T1000 (cell line): ENCODE measurements around the gene SENP3.

Experiments
- DNase-seq: peaks from one replicate; lab custom pipeline; 2025; ENCODE audit warnings: mixed read lengths; lab: John Stamatoyannopoulos, UW

The SENP3 gene

DNA sequence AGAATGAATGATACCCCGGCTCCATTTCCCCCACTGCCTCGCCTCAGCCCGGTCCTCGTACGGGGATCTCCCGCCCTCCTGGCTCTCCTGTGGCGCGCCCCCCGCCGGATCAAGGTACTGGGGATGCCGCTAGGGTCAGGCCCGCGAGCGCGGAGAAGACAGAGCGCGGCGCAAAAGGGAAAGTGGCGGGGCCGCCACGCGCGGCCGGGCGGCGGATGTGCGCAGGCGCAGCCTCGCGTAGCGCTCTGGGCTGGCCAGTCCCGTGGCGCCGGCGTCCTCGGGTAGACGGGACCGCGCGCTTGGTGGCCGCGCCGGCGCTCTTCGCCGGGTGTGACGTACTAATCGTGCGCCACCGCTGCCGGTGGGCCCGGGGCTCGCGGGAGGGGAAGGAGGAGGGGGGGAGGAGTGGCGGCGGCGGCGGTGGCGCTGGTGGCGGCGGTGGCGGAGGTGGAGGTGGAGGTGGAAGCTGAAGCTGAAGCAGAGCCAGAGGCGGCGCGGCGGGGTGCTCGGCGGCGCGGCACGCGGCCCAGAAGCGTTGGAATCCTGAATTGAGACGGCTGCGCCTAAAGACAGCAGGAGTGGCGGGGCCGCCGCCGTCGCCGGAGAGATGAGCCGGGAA is at the start of gene SENP3:
TSS of gene SENP3 (plus strand) at position 331 of the 619 bp plus-strand sequence. CDS start 1,158 bp downstream, outside the sequence.
- DNase-seq, result peak; percentile 84

DNA sequence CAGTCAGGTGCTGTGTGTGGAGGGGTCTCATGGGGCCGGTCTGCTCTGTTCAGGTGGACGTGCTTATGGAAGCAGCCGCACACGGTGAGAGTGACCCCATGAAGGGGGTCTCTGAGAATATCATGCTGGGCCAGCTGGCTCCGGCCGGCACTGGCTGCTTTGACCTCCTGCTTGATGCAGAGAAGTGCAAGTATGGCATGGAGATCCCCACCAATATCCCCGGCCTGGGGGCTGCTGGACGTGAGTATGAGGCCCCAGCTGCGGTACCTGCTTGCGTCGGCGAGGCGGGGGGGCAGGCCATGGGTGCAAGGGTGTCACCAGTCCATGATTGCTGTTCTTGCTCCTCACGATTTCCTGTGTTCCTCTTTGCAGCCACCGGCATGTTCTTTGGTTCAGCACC is 49.6 kb upstream of the SENP3 start:
- no peak for DNase-seq

DNA sequence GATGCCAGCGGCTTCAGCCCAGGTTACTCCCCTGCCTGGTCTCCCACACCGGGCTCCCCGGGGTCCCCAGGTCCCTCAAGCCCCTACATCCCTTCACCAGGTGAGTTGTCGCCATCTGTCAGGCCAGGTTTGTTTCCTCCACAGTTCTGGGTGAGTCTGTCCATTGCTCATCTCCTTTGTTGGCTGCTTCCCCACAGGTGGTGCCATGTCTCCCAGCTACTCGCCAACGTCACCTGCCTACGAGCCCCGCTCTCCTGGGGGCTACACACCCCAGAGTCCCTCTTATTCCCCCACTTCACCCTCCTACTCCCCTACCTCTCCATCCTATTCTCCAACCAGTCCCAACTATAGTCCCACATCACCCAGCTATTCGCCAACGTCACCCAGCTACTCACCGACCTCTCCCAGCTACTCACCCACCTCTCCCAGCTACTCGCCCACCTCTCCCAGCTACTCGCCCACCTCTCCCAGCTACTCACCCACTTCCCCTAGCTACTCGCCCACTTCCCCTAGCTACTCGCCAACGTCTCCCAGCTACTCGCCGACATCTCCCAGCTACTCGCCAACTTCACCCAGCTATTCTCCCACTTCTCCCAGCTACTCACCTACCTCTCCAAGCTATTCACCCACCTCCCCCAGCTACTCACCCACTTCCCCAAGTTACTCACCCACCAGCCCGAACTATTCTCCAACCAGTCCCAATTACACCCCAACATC is 48.7 kb upstream of the SENP3 start:
- no peak for DNase-seq

DNA sequence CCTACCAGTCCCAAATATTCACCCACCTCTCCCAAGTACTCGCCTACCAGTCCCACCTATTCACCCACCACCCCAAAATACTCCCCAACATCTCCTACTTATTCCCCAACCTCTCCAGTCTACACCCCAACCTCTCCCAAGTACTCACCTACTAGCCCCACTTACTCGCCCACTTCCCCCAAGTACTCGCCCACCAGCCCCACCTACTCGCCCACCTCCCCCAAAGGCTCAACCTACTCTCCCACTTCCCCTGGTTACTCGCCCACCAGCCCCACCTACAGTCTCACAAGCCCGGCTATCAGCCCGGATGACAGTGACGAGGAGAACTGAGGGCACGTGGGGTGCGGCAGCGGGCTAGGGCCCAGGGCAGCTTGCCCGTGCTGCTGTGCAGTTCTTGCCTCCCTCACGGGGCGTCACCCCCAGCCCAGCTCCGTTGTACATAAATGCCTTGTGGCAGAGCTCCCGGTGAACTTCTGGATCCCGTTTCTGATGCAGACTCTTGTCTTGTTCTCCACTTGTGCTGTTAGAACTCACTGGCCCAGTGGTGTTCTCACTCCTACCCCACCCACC is 47.8 kb upstream of the SENP3 start:
- DNase-seq, result no peak

DNA sequence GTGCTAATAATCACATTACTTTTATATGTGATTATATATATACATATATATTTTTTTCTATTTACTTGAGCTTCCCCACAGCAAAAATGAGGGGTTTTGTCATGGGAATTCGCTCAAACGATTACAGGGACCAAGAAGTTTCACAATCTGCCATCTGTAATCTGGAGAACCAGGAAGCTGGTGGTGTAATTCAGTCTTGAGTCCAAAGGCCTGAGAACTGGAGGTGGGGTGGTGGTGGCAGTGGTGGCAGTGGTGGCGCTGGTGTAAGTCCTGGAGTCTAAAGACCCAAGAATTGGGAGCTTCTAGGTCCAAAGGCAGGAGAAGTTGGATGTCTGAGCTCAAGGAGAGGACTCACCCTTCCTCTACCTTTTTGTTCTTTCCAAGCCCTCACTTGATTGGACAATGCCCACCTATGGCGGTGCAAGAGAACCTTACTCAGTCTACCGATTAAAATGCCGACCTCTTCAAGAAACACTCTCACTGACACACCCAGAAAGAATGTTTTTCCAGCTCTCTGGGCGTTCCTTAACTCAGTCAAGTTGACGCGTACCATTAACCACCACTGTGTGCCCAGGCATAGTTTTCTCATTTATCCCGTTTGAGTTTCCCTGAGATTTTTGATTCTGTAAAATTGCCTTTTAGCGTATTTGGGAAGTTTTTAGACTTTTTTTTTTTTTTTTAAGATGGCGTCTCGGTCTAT is 45.7 kb upstream of the SENP3 start:
- no peak for DNase-seq

DNA sequence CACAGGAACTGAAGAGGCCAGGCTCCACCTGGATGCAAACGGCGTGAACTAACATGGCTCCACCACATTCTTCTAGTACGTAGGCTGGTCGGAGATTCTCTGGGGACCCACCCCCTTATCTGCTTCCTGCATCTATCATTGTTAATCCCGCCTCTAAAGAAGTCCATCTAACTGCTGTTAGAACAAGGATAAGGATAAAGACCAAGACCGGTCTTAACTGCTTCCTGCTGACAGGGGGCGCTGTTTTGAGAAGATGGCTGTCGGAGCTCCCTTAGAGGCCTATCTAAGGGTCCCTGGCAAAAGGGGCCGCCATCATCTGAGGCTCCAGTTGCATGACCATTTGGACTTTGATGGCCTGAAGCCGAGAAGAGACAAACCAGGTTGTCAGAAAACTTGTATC is 38.7 kb upstream of the SENP3 start:
- no peak for DNase-seq

DNA sequence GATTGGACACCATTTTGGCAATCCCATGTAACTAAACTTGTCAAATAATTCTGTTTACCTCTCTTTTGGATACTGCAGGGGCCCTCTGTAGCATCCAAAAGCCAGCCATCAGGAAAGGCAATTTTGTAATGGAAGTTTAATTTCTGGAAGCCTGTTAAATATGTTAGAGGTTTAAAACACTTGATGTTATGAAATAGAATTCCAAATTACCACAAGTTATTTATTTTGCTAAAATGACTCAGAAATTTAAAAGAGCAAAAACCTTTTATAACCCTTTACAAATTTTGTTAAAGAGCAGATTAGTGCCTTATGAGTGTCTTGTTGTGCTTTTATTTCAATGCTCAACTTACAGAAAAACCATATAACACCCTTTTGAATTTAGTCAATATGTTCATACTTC is 32.9 kb upstream of the SENP3 start:
- DNase-seq, result no peak

DNA sequence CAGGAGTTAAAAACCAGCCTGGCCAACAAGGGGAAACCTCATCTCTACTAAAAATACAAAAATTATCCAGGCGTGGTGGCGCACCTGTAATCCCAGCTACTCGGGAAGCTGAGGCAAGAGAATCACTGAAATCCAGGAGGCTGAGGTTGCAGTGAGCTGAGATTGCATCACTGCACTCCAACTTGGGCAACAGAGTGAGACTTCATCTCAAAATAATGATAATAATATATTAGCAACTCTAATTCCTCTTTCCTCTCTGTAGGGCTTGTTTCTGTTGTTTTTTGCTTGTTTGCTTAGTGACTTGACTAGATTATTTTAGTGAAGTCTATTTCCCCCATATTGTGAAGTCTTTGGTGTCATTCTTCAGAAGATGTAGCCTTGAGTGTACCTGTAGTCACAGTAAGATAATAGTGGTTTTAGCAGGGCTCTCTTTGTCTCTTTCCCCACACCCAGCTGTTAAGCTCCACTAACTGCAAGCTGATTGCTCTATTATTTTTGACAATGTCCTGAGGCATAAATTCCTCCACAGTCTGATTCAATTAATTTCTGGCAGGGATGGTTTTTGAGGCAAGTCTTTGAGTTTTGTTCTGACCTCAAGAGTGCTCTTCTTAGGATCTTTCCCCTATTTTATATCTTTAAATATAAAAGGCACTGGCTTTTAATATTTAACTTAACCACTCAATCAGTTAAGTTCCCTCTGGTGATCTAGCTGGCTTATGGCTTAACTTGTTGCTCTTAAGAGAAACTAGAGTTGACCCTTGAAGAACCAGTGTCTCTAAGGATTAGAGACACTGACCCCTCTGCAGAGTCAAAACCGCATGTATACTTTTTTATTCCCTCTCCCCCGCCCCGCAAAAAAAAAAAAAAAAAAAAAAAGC is 31.5 kb upstream of the SENP3 start:
- no peak for DNase-seq

DNA sequence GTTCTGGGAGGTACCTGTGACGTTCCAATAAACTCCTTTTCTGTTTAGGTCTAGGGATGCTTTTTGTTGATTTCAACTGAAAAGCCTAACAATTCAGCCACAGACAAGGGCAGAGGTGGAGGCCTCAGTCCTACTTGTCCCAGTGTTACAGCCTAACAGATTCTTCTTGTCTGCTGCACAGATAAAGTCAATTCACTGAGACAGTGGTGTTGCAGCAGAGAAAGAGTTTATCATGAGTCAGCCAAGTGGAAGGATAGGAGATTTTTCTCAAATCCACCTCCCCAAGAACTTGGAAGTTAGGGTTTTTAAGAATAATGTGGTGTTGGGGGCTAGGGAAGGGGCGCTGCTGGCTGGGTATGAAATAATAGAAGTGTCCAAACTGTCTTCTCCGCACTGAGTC is 23.7 kb upstream of the SENP3 start:
- DNase-seq, result no peak

DNA sequence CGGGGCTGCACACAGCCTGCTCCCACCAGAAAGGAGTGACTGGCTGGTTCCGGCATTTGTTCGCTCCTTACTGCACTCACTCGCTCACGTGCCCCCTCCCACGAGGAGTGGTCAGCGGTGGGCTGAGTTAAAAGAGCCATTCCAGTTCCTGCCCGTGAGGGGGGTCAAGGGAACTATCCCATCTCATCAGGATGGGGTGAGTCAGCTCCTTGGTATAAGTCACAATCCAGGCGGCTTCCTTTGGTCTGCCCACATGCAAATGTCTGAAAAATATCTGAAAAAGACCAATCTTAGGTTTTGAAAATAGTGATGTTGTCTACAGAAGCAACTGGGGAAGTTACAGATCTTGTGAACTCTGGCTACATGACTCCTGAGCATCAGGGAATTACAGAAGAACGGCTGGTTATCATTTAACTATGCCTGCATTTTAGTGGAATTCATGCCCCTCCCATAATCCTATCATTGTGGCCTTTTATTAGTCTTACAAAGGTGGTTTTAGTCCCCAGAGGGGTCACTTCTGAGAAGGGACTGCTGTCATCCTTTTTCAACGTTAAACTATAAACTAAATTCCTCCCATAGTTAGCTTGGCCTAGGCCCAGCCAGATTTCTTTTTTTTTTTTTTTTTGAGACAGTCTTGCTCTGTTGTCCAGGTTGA is 22.7 kb upstream of the SENP3 start:
- peak; percentile 18 for DNase-seq

DNA sequence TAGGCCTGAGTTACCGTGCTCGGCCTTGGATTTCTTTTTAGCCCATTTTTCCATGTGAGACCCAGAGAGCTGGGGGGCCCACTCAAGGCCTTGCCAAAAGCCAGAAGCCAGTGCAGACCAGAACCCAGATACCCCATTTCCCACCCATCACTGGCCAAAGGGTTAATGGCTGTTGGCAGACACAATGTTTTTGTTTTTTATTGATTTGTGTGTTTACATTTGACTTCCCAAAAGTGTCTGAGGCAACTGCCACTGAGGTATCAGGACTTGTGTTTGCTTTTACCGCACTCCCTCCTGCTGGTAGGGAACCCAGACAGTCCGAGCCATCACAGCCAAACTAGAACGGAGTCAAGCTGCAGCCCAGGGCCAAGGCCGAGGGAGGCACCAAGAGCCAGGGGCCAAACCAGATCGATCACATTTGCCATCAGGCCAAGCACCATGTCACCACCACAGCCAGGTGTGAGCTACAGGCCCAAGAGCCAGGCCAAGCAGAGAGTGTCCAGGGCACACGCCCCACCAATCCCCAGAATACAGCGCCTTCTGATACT is 20.6 kb upstream of the SENP3 start:
- no peak for DNase-seq

DNA sequence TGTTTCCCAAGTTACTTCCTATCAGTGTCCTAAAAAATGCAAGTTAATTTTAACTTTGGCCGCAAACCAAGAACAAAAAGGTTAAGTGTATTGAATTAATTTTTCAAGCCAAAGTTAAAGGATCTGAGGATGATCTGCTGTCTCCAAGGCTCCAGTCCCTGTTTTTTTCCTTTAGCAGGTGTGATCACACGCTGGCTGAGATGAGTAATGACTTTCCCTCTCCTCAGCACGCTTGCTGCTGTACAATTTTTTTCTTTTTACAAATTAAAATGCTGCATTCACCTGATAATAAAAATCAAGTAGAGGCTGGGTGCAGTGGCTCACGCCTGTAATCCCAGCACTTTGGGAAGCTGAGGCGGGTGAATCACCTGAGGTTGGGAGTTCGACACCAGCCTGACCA is 16.8 kb upstream of the SENP3 start:
- DNase-seq, result no peak

DNA sequence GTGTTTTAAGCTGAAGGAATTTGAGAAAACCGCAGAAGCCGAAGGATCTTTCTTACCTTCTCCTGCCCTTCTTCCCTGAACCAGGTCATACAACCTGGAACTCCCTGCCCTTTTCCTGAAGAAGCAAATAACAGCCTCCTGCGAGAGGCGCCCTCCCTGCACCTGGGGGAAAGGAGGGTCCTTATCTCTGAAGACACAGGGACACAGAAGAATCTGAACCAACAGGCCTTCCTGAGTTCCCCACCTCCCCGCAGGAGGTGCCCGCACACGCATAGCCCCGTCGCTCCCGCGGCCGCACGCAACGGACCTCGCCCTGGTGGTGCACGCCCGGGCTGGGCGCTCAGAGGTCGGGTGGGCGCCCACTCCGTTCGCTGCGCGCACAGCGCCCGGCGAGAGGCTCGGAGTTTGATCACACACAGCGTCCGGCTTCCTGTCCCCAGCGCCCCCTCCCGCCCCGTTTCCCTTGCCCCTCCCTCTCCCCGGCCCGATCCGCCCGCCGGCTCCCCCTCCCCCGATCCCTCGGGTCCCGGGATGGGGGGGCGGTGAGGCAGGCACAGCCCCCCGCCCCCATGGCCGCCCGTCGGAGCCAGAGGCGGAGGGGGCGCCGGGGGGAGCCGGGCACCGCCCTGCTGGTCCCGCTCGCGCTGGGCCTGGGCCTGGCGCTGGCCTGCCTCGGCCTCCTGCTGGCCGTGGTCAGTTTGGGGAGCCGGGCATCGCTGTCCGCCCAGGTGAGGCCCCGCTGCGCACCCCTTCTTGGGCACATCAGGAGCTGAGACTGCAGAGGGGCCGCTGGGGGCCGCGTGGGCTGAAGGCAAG is 12.9 kb upstream of the SENP3 start, which contains the start of gene TNFSF12:
TSS of gene TNFSF12 (plus strand) at position 474 of the 816 bp plus-strand sequence. CDS start at position 570, 96 bp downstream.
- peak; percentile 12 for DNase-seq

DNA sequence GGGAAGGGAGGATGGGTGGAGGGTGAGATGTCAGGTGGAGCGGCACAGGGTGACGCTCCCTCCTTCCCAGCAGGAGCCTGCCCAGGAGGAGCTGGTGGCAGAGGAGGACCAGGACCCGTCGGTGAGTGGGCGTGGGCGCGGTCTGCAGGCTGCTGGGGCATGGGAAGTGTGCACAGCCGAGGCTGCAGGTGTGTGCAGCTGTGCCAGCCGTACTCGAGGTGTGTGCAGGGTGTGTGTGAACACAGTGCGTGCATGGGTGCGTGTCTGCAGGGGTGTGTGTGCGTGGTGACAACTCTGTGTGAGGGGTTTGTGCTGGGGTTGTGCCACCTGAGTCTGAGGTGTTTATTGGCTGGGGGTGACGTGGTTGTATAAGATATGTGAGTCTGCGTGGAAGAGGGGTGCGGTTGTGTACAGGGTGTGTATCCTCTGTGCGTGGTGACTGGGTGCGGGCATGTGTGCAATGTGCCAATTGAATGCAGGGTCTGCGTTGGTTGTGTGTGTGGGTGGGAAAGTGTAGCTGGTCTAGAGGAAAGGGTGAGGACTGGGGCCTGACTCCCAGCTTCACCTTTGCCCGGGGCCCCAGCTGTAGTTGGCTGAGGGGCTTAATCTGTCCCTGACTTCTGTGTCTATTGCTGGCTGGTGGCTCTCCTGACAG is 12.2 kb upstream of the SENP3 start:
- DNase-seq, result no peak

DNA sequence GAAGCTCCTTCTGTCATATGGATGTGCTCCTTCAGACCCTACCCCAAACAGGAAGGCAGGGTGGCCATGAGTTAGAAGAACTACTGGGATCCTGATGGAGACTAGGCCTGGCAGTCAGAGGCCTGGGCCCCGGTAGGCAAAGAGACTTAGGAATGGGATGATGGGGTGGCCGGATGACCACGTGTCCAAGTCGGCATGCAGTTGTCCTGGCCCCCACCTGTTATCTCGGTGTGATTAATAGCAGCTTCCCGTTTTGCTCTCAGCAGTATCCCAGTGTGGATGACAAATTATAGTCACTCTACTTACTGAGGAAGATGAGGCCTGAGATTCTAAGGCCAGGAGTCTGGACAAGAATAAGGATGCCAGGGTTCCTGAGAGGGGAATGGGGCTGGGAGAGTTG is 11.4 kb upstream of the SENP3 start:
- DNase-seq, result no peak

DNA sequence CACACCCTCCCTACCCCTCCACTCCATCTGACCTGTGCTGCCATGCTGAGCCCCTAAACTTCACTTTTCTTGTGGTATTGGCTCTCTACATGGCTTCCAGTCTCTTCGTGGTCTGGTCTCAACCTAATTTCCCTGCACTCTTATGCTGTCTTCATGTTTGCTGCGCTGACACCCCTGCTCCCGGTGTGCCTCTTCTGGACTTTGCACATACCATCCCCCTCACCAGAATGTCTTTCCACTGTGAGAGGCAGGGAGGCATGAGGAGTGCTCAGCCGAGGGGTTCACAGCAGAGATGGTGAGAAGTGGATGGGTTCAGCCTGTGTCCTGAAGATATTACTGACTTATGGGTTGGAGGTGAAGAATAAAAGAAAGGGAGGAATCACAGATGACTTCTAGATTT is 10.3 kb upstream of the SENP3 start:
- DNase-seq, result no peak

DNA sequence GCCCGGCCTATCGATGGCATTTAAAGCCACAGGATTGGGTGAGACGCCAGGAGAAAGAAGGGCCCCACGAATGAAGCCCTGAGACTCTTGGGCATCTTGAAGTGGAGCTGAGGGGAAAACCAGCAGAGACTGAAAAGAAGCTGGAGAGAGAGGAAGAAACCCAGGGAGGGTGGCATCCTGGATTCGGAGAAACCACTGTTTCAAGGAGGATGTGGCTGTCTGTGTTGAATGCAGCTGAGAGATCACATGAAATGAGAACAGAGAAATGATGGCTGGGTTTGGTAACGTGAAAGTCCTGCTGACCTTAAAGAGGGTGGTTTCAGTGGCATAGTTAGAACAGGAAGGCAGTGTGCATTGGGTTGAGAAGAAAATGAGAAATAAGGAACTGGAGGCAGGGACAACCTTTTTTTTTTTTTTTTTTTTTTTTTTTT is 9.1 kb upstream of the SENP3 start:
- DNase-seq, result no peak

DNA sequence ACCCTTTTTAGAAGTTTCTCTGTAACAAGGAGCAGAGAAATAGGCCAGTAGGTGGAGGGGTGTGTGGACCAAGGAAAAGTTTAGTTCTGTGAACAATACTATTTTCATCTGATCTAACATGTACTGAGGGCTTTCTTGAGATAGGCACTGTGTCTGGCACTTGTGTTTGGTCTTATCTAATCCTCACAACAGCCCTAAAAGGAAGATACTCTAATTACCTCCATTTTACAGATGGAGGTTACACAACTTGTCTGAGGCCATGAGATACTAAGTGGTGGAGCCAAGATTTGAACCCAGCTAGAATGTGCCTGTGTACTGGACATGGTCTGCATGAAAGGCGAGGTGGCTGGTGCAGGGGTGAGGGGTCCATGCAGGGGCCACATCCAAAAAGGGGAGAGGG is 8.4 kb upstream of the SENP3 start:
- no peak for DNase-seq

DNA sequence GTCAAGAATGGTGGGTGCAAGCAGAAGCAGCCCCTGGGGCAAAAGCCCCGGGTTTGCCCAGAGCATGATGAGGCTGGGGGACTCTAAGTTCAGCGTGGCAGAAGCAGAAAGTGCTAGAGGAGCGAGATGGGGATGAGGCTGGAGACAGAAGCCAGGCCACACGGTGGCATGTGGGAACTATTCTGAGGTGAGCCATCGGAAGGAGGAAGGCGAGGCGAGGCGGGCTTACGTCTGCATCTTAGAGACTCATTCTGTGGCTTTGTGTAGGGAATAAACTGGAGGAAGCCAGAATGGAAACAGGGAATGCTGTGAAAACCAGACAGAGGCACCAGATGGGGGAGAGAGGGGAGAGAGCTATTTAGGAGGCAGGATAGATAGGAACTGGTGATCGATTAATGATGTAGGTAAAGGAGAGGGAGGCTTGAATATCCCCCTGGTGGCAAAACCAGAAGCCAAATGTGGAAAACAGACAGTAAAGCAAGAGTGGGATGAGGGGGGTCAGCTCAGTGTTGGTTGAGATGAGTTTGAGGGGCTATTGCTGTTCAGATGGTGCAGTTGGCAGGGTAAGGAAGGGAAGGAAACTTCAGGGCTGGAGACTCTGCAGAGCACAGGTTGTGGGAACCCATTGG is 6.3 kb upstream of the SENP3 start:
- DNase-seq, result no peak
